GM18951 (cell line): Measurements from ENCODE around the gene C10orf53.

ENCODE experiments used
- POLR2A ChIP-seq: IDR thresholded peaks from 4 replicates; pipeline ENCODE4 v1.6.1; 2011; ENCODE audit warnings: mild to moderate bottlenecking; ENCODE audit not compliant: insufficient read length, insufficient read depth; ENCODE audit errors: extremely low read depth
- in situ Hi-C: fragments of 300-500 bp; cut with MboI; formaldehyde crosslinking; loops from one replicate; pipeline ENCODE4 v1.12.0; 2022; ENCODE audit warnings: low sequenced_read_pairs, mixed read lengths, inconsistent platforms; ENCODE audit not compliant: unreplicated experiment

The C10orf53 gene

GRCh38 chr10:49679480-49679893 lies at the start of gene C10orf53:
C10orf53 (plus strand) TSS chr10:49679651; CDS start chr10:49679698, 47 bp downstream.
- in situ Hi-C loops = no loop called here
- no peak for TF ChIP-seq POLR2A

GRCh38 chr10:49631975-49632374 lies 47.5 kb upstream of the C10orf53 start:
- no peak for TF ChIP-seq POLR2A
- in situ Hi-C loops = no loop called here

- no peak for TF ChIP-seq POLR2A
- in situ Hi-C loops = no loop called here
Observed at GRCh38 chr10:49632406-49633317, 46.8 kb upstream of the C10orf53 start.

- in situ Hi-C loops = no loop called here
- TF ChIP-seq POLR2A = no peak
Observed at GRCh38 chr10:49633327-49634068, 46.0 kb upstream of the C10orf53 start.

- no peak for TF ChIP-seq POLR2A
- in situ Hi-C loops = no loop called here
Observed at GRCh38 chr10:49634069-49634660, 45.3 kb upstream of the C10orf53 start.

- in situ Hi-C loops = no loop called here
- no peak for TF ChIP-seq POLR2A
Observed at GRCh38 chr10:49642311-49642710, 37.1 kb upstream of the C10orf53 start.

- TF ChIP-seq POLR2A = no peak
- in situ Hi-C loops = no loop called here
Observed at GRCh38 chr10:49643241-49644034, 36.0 kb upstream of the C10orf53 start.

- TF ChIP-seq POLR2A = no peak
- in situ Hi-C loops = no loop called here
Observed at GRCh38 chr10:49644035-49644646, 35.3 kb upstream of the C10orf53 start.

- no peak for TF ChIP-seq POLR2A
- in situ Hi-C loops = no loop called here
Observed at GRCh38 chr10:49645417-49645816, 34.0 kb upstream of the C10orf53 start.

- in situ Hi-C loops = no loop called here
- no peak for TF ChIP-seq POLR2A
Observed at GRCh38 chr10:49645871-49646870, 33.3 kb upstream of the C10orf53 start.

GRCh38 chr10:49647554-49647953 lies 31.9 kb upstream of the C10orf53 start:
- TF ChIP-seq POLR2A = no peak
- in situ Hi-C loops = no loop called here
